OCI-LY3 (cell line): ENCODE measurements around the gene NUMA1.

Experiments
- EZH2phosphoT487 ChIP-seq: fragments of 200-600 bp; shearing (Covaris generic); IDR thresholded peaks from 2 replicates; pipeline ENCODE4 v1.6.1; 2018; ENCODE audit warnings: antibody characterized with exemption, mixed run types, low read depth
- TF ChIP-seq, protein P1 (sequence below): fragments of 200-600, 300-600 bp; sonication (generic); IDR thresholded peaks from 2 replicates; pipeline ENCODE4 v1.5.1; 2014; ENCODE audit warnings: antibody characterized with exemption, low read length, low read depth

GRCh38 chr11:72038491-72038890, 41.9 kb downstream of the NUMA1 start:
- TF ChIP-seq, protein P1, sequence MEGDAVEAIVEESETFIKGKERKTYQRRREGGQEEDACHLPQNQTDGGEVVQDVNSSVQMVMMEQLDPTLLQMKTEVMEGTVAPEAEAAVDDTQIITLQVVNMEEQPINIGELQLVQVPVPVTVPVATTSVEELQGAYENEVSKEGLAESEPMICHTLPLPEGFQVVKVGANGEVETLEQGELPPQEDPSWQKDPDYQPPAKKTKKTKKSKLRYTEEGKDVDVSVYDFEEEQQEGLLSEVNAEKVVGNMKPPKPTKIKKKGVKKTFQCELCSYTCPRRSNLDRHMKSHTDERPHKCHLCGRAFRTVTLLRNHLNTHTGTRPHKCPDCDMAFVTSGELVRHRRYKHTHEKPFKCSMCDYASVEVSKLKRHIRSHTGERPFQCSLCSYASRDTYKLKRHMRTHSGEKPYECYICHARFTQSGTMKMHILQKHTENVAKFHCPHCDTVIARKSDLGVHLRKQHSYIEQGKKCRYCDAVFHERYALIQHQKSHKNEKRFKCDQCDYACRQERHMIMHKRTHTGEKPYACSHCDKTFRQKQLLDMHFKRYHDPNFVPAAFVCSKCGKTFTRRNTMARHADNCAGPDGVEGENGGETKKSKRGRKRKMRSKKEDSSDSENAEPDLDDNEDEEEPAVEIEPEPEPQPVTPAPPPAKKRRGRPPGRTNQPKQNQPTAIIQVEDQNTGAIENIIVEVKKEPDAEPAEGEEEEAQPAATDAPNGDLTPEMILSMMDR, result no peak
- no peak for TF ChIP-seq EZH2phosphoT487
